HL-60/S4 treated with phorbol 12-myristate 13-acetate at 8.2 ng/mL for 4 days and 3 days (cell line): ENCODE measurements around the gene ROBO2.

Source experiments
- in situ Hi-C: fragments of 300-500 bp; cut with MboI; formaldehyde crosslinking; loops from 2 replicates; pipeline ENCODE4 v1.15.0; 2022; ENCODE audit warnings: low sequenced_read_pairs

ROBO2 gene

GRCh38 chr3:77052733-77053670 lies 13.1 kb downstream of the ROBO2 start:
- in situ Hi-C loops = no loop called here

DNA sequence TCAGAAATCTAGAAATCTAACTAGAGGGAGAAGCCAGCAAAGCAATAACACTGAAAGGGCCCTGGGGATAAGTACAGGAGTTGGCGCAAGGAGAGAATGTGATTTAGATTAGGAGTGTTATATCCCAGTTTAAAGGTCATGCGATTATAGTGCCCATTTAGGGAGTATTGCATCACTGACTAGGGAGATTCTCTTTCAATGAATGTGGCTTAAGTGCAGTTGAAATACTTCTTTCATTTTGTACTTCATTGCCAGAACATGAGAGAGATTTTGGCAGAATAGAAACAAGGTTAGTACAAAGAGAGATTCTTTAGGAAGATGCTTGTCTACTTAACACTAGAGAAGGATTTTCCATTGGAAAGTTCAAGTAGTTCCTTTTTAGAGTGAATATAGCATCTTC lies 13.9 kb downstream of the ROBO2 start:
- in situ Hi-C loops = no loop called here

- in situ Hi-C loops = no loop called here
These were observed 16.0 kb downstream of the ROBO2 start for GRCh38 chr3:77055841-77056341.

DNA sequence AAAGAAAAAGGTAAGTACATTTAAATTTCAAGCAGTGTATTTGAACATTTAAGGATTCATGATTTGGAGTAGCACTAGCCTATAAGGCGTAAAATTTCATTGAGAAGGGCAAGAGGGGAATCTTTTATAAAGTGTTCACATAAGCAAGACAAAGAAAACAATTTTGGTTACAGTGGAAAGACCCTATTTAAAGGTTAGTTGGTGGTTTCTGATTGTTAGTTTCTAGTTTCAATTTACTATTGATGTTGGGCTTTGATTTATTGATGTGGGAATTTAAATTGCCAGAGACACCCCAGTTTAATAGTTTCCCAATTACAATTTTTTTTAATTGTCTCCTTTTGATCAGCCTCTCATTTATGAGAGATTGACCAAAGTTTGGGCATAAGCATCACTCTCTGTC lies 19.5 kb downstream of the ROBO2 start:
- in situ Hi-C loops = no loop called here

DNA sequence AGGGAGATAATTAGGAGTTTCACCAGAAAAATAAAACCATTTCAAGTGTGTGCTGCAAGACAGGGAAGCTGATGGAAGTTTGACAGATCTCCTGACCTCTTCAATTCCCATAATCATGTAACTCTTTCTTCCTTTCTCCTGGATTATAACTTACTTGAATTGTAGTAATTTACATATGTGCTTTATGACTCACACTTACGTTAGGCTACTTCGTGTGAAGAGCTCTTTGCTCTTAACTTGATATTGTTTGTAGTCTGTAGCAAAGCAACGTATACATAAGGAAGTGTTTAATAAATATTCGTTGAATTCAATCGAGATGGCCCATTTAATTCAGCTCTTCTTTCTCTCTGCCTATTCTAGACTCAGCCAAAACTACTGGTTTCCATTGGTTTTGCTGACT lies 23.5 kb downstream of the ROBO2 start:
- in situ Hi-C loops = no loop called here

GRCh38 chr3:77065750-77066149 lies 25.9 kb downstream of the ROBO2 start:
- in situ Hi-C loops = no loop called here

- in situ Hi-C loops = no loop called here
These were observed 26.9 kb downstream of the ROBO2 start for GRCh38 chr3:77066829-77067228.

DNA sequence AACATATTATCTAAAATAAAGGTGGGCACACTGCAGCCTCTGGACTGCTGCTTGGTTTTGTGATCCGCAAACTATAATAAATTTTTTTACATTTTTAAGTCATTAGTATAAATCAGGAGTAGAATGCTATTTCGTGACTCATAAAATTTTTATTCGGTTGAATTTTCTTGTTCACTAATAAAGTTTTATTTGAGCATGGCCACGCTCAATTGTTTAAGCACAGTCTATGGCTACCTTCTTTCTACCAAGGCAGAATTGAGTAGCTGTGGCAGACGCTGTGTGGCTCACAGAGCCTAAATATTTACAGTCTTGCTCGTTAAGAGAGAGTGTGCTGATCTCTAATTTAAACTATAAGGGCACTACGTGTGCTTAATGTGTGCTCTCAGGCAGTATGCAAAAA lies 28.9 kb downstream of the ROBO2 start:
- in situ Hi-C loops = no loop called here

- in situ Hi-C loops = no loop called here
These were observed 31.5 kb downstream of the ROBO2 start for GRCh38 chr3:77071364-77071763.

- in situ Hi-C loops = no loop called here
These were observed 31.9 kb downstream of the ROBO2 start for GRCh38 chr3:77071809-77072208.

DNA sequence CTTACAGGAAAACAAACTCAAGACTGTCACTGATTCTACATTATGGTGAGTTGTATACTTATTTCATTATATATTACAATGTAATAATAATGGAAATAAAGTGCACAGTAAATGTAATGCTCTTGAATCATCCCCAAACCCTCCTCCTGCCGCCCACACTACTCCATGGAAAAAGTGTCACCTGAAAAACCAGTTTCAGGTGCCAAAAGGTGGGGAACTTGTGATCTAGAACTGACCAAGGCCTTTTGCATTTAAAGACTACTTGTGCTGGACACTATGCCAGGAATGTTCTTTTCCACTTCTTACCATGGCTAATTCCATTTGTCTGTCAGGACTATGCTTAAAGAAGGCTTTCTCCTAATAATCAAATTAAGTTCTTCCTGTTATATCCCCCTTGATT lies 32.3 kb downstream of the ROBO2 start:
- in situ Hi-C loops = no loop called here

- in situ Hi-C loops = no loop called here
These were observed 38.4 kb downstream of the ROBO2 start for GRCh38 chr3:77078279-77078678.

- in situ Hi-C loops = no loop called here
These were observed 40.2 kb downstream of the ROBO2 start for GRCh38 chr3:77079988-77080610.

DNA sequence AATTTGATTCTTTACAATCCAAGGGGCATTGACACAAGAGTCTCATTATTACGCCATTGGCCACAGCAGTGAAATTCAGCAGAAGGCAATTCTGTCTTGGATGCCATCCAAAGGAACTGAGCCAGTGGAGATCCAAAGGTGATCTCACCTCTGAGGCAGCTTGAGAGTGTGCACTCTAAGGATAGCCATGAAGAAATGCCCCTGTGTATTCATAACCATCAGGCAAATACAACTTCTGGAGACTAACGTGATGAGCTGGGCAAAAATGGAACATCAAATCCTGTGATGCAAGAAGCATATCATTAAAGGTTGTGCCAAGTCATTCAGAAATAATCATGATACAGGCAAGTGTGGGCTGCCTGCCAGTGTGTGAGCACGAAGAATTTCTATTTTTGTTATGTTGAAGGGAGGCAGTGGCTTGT lies 41.4 kb downstream of the ROBO2 start:
- in situ Hi-C loops = no loop called here

GRCh38 chr3:77084511-77084910 lies 44.6 kb downstream of the ROBO2 start:
- in situ Hi-C loops = no loop called here

- in situ Hi-C loops = no loop called here
These were observed 46.5 kb downstream of the ROBO2 start for GRCh38 chr3:77086408-77086807.

DNA sequence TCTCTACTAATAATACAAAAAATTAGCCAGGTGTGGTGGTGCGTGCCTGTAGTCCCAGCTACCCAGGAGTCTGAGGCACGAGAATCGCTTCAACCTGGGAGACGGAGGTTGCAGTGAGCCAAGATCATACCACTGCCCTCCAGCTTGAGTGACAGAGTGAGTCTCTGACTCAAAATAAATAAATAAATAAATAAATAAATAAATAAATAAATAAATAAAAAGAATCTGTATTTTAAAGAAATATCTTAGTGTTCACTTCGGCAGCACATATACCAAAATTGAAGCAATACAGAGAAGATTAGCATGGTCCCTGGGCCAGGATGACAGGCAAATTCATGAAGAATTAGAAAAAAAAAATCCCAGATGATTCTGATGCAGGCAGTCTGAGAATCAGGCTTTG lies 51.9 kb downstream of the ROBO2 start:
- in situ Hi-C loops = no loop called here

- in situ Hi-C loops = no loop called here
These were observed 53.2 kb downstream of the ROBO2 start for GRCh38 chr3:77093101-77093500.

- in situ Hi-C loops = no loop called here
These were observed 56.2 kb downstream of the ROBO2 start for GRCh38 chr3:77096145-77096544.

DNA sequence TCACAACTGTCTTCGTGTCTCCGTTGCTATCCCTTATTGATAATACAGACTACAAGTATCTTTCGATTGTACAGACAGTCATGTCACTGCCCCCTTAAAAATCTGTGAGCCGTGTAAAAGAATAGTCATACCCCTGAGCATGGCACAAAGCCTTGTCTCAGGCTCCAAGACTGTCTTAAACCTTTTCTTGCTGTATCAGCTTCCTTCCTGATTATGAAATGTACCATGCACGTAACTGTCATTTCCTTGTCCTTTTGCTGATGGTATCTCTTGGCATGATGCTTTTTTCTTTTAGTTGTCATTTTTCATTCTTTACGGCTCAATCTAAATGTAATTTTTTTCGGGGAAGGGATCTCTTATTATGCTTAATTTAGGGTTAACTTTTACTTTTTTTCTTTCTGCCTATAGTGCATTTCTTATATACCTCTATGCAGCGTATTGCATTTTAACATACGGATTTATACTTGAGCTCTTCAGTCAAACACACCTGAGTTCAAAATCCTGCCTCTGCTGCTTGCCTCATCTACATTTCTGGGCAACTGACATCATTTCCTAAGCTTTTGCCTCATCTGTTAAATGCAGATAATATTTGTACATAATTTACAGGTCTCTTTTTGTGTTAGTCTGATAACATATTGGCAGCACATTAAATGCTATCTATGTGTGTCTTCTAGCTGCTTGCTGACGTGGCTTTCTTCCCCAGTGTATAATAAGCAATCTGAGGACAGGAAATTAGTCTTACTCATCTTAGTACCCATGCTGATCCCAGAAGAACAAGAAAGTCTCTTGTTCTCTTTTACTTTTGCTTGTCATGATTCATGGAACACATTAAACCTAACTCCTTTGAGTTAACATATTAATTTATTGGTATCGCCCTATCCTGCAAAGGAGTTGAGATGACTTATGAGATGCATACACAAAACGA lies 57.3 kb downstream of the ROBO2 start:
- in situ Hi-C loops = no loop called here
